Effector memory CD4-positive, alpha-beta T cell (primary cell): ENCODE results near the gene PPP2R1A.

Experiments
- DNase-seq, 3 donors: peaks; one replicate each; pipeline ENCODE4 v3.0.0-alpha.2; 2020
- H3K27ac ChIP-seq: 2 replicates; pipeline ENCODE4 v1.7.0; 2013; ENCODE audit warnings: mild to moderate bottlenecking, low read length, moderate library complexity; ENCODE audit not compliant: insufficient read depth, poor library complexity, severe bottlenecking
- H3K27me3 ChIP-seq: replicated peaks from 2 replicates; pipeline ENCODE4 v1.7.0; 2013; ENCODE audit warnings: mild to moderate bottlenecking, low read length; ENCODE audit not compliant: insufficient read depth, control insufficient read depth, poor library complexity, severe bottlenecking
- H3K36me3 ChIP-seq: 2 replicates; pipeline ENCODE4 v1.7.0; 2013; ENCODE audit warnings: mild to moderate bottlenecking, low read length, moderate library complexity; ENCODE audit not compliant: control insufficient read depth, insufficient read depth
- H3K4me1 ChIP-seq: 2 replicates; pipeline ENCODE4 v1.7.0; 2013; ENCODE audit warnings: low read length, mild to moderate bottlenecking; ENCODE audit not compliant: control insufficient read depth, insufficient read depth, poor library complexity, severe bottlenecking
- H3K4me3 ChIP-seq: 2 replicates; pipeline ENCODE4 v1.7.0; 2013; ENCODE audit warnings: low read length, low read depth, mild to moderate bottlenecking; ENCODE audit not compliant: insufficient read depth, poor library complexity, severe bottlenecking
- H3K9me3 ChIP-seq: 2 replicates; pipeline ENCODE4 v1.7.0; 2013; ENCODE audit warnings: mild to moderate bottlenecking, low read length, moderate library complexity; ENCODE audit not compliant: control insufficient read depth

The PPP2R1A gene

DNA sequence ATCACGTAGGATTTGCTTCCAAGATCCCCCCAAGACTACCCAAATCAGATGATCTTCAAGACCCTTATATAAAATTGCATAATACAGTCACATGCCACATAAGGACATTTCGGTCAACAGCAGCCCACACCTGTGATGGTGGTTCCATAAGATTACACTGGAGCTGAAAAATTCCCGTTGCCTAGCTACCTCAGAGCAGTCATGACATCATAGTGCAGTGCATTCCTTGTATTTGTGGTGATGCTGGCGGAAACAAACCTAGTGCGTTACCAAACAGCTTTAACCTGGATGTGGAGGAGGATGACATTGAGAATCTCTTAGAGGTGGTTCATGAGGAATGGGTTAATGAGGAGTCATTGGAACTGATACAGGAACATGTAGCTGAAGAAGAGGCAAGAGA, 84.3 kb downstream of the PPP2R1A start:
- H3K36me3 ChIP-seq, result peaks cover 18% of the 10 kb centered on the region
- no peaks in the 10 kb centered on the region for H3K9me3 ChIP-seq
- no peak overlapping the region for H3K4me3 ChIP-seq

DNA sequence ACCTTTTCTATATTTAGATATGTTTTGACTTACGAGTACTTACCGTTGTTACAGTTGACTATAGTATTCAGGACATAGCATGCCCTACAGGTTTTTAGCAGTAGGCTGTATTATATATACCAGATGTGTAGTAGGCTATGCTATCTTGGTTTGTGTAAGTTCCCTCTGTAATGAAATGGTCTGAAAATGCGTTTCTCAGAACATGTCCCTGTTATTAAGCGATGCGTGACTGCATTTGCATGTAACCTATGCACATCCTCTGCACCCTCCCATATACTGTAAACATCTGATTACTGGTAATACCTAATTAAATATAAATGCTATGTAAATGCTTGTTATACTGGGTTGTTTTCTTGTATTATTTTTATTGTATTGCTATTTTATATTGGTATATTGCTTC, 86.1 kb downstream of the PPP2R1A start:
- DNase-seq, result no peak
- peaks cover 19% of the 10 kb centered on the region for H3K36me3 ChIP-seq
- no peaks in the 10 kb centered on the region for H3K27me3 ChIP-seq
- no peak overlapping the region for H3K27ac ChIP-seq
- H3K4me3 ChIP-seq, result no peak overlapping the region
- H3K9me3 ChIP-seq, result no peaks in the 10 kb centered on the region
- peaks cover 4% of the 10 kb centered on the region for H3K4me1 ChIP-seq

More for the DNA sequence above, 84.3 kb downstream of the PPP2R1A start:
- Histone ChIP-seq H3K4me1 (peaks cover 7% of the 10 kb centered on the region), H3K27ac (no peak overlapping the region), H3K27me3 (no peaks in the 10 kb centered on the region)
- DNase-seq, result no peak

GRCh38 chr19:52277471-52277870, 87.6 kb downstream of the PPP2R1A start:
- Histone ChIP-seq H3K36me3 (peaks cover 27% of the 10 kb centered on the region), H3K9me3 (no peaks in the 10 kb centered on the region), H3K27ac (no peak overlapping the region), H3K4me1 (peaks cover 4% of the 10 kb centered on the region), H3K4me3 (no peak overlapping the region), H3K27me3 (no peaks in the 10 kb centered on the region)
- DNase-seq, result no peak
